ENCODE results near the gene ACADVL.

Gene ACADVL

DNA sequence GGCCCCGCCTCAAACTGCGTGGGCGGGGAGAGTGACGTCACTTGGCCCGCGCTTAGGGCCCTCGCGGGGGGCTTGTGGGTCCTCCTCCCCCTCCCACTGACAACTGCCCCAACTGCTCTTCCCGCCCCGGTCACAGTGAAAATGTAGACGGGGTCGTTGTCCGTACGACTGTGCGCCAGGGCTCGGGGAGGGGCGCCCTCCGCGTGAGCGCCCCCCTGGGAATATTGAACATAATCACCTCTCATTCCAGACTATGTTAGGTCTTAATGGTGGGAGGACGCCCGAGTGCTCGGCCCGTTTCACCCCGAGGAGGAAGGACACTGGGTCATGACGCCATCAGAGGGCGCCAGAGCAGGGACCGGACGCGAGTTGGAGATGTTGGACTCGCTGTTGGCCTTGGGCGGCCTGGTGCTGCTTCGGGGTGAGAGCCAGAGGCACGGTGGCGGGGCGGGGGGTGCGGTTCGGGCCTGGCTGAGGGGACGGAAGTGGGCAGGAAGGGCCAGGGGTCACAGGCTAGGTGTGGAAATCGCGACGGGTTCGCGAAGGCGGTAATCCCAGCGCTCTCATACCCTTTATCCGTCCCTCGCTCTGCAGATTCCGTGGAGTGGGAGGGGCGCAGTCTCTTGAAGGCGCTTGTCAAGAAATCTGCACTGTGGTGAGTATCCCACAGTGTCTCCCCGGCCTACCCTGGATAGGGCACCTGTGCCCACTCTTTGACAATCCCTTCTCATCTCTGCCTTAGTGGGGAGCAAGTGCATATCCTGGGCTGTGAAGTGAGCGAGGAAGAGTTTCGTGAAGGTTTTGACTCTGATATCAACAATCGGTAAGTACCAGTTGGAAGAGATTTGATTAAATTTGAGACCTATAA lies 32.7 kb downstream of the ACADVL start, which contains the start of gene ELP5:
ELP5 (plus strand) TSS at position 40 of the 868 bp plus-strand sequence; CDS start at position 376, 336 bp downstream.
- DNase-seq: peak; percentile 67

DNA sequence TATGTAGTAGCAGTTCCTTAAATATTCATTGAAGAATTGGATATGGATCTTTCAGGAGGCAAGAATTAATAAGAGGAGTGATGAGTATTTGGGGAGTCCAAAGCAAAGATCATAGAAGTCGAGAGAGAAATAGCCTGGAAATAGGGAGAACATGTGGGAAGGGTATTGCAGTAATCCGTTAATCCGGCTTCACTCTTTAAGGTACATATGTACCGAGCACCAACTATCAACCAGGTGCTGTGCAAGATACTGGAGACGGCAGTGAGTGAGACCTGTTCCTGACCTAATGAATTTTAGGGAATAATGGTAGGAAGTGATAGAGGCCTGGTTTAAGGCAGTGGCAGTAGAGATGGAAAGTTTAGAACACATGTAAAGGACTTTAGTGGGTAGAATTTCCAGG lies 33.3 kb downstream of the ACADVL start:
- DNase-seq: no peak

DNA sequence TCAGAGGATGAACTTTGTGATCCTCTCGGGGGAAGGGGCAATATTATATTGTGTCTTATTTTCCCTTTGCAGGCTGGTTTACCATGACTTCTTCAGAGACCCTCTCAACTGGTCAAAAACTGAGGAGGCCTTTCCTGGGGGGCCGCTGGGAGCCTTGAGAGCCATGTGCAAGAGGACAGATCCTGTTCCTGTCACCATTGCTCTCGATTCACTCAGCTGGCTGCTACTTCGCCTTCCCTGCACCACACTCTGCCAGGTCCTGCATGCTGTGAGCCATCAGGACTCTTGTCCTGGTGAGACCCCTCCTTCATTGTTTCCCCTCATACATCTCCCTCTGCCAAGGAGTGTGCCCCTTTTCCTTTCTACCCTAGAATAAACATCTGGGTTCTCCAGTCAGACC lies 34.8 kb downstream of the ACADVL start:
- no peak for DNase-seq

DNA sequence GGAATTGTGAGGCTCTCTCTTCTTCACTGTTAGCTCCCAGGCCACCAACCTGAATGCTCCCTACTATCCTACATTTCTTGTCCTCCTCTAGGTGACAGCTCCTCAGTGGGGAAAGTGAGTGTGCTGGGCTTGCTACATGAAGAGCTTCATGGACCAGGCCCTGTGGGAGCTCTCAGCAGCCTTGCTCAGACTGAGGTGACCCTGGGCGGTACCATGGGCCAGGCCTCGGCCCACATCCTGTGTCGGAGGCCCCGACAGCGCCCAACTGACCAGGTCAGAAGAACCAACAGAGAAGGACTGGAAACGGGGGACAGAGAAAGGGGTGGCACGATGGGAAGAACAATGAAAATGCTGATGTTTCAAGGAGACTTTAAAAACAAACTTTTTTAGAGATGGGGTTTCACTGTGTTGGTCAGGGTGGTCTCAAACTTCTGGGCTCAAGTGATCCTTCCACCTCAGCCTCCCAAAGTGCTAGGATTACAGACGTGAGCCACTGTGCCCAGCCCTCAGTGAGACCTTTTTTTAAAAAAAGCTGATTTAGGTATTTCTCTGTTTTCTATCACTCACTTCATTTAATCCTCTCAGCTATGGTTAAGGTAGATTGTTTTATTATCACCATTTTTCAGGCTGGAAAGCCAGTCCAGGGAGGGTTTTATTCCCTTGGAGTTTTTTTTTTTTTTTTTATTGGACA lies 37.2 kb downstream of the ACADVL start:
- no peak for DNase-seq

DNA sequence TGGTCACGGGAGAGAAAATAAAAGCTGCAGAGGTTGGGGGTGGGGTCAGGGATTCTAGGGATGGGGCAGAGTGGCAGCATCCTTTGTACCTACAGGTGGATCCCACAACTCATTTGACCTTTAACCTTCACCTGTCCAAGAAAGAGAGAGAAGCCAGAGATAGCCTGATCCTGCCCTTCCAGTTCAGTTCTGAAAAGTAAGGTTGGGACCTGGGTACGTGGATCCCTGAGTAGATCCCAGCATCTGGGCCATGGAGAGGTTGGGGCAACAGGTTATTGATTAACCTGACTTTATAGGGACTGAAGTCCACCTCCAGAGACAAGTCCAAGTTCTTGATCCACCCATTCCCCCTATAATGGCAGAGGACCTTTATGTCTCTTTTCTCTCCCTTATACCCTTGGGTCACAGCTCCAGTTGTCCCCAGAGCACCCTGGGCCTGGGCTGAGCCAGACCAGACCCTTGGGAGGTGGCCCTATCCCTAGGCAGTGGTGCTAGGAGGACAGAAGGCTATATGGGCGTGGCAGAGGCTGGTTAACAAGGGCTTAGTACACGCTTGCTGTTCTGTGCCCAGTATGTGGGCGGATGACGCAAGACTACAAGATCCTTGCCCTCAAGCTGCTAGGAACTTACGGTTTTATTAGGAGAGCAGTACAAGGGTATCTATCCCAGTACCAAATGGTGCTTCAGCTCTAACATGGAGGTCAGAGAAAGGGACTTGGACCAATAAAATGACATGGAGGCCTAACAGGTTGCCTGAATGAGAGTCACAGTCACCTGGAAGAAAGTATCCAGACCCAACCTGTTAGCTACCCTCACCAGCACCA lies 39.2 kb downstream of the ACADVL start:
- no peak for DNase-seq

DNA sequence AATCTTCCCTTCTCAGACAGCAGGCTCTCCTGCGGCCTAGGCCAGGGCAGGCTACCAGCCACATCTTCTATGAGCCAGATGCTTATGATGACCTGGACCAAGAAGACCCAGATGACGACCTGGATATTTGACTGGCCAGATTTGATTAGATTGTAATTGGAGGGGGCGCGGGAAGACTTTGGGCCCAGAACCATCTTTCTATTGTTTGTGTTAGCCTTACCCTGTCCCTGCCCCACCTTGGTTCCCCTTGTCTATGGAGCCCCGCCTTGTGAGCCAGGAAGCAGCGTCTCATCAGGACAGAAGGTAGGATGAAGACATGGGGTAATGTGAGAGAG lies 39.8 kb downstream of the ACADVL start:
- DNase-seq: no peak

DNA sequence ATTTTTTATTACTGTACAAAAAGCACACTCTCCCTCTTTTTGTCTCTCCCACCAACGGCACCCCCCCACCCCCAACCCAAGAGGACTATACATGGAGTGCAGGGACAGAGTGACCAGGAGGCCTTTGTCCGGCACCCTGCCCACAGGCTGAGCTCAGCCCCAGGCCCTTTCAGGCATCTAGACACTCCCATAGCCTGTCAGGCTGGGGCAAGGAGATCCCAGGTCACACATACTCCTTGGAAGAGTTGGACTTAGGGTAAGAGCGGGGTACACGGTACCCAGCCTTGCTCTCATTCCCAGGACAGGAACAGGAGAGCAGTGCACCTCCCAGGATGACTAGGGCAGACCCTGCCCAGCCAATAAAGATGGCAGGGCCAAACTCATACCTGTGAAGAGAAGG lies 40.4 kb downstream of the ACADVL start:
- no peak for DNase-seq

DNA sequence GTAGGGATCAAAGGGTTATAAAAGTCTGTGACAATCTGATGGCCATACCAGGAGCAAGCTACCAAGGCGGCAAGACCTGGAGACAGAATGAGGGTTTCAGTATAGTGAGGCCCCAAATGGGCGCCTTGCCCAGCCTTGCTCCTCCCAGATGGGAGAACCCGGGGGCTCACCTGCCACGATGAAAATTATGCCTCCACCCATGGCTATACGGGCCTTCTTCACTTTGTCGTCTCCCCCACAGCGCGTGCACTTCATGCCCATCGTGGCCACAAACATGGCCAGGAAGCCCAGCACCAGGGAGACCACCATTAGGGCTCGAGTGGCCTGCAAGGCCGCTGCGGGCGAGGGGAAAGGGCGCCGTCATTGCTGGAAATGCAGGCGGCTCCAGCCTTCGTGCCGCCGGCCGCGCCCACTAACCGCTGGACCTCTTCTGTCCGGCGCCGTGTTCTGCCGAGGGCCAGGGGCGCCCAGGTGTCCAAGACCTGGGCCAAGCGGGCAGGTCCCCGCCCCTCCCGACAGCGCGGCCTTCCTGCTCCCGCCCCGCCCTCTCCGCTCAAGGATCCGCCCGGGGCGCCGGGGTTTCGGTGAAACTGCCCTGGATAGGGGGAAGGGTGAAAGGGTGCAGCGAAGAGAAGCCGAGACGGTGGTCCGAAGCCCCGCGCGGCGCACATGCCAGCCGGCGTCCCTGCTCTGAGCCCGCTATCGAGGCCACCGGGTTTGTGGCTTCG lies 41.1 kb downstream of the ACADVL start:
- no peak for DNase-seq

DNA sequence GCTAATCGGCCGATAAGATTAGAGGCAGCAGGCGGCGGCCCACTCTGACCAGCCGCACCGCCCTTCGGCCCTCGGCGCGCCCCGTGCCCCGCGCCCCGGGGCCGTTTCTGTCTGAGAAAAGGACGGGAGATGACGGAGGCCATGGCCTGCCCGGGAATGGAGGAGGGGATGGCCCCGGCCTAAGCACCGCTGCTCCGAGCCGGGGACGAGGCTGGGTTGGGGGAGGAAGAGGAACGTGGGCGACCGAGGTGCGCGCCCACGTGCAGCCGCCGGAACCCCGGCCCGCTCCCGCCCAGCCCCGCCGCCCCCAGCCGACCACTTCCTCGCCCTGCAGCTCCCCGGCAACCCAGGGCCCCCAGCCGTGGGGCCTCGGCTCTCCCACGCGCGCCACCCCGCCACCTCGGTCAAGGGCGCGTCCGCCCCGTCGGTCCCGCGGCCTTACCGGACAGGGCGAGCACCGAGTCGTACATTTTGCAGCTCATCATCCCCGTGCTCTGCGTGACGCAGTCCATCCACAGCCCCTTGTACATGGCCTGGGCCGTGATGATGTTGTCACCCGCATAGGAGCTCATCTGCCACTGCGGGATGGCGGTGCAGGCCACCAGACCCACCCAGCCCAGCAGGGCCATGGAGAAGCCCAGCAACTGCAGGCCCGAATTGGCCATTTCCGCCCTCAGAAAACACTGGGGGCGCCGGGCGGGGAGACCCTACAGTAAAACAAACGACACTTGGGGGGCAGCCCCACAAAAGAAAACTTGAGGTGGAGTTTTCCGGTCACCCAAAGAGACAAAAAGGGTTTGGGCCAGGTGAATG lies 41.8 kb downstream of the ACADVL start:
- no peak for DNase-seq

DNA sequence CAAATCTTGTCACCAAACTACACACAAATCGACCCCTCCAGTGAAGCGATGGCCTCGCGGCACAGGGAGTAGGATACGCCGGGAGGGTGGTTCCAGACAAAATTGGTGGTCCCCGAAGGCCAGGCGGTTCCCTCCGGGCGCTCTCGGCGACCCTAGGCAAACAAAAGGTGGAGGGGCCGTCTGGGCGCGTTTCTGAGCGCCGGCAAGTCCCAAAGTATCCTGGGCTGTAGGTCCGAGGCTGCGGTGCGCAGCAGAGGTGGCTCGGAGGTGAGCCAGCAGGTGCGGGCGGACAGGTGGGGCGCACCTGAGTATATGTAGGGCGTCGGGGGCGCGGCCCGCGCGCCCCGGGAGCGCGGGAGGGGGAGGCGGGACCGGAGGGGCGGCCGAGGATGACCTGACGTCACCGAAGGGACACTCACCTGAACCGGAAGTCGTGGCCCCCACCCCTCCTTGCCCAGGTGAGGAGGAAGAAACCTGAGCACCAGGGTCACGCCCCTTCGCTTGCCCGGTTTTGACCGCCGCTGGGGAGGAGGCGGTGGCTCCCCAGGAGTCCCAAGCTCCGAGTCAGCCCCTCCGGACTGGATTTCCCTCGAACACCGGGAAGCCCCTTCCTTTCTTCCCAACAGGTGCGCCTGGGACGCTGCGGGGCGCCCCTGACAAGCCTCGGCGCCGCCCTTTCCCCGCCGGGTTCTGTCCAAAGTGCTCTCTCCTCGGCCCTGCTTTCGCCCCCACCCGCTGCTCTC lies 42.6 kb downstream of the ACADVL start, which contains the start of gene CLDN7:
CLDN7 (minus strand) TSS at position 287 of the 743 bp plus-strand sequence. CDS start 435 bp downstream, outside the sequence.
- DNase-seq: peak; percentile 39

DNA sequence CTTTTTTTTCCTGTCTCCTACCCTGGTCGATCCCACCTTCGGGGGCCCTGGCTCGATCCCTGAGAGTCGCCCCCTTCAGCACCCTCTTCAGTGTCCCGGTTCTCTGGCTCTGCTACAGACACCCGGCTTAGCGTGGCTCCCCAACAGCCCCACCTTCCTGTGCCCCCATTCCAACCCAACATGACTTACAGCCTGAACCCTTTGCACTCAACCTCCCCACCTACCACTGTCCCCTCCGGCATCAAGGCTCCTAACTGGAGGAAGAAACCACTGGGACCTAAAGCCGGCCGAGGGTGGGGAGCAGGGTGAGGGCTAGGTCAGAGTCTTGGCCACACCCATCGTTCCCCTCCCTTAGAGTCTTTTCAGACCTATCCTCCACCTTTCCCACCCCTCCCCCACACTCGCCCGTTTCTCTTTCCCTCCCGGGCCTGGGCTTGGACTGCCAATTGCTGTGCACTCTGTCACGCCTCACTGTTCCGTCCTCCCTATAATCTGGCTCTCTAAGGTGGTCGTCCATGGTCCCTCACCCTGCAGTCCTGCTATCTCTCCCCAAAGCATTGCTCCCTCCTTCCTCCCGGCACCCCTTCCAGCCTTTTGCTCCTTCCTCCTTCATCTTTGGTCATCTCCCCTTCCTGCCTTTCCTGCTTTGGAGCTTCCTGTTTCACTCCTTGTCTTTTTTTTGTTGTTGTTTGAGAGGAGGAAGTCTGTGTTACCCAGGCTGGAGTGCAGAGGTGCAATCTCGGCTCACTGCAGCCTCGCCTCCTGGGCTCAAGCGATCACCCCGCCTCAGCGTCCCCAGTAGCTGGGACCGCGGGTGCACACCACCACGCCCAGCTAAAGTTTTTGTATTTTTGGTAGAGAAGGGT lies 43.4 kb downstream of the ACADVL start:
- no peak for DNase-seq

DNA sequence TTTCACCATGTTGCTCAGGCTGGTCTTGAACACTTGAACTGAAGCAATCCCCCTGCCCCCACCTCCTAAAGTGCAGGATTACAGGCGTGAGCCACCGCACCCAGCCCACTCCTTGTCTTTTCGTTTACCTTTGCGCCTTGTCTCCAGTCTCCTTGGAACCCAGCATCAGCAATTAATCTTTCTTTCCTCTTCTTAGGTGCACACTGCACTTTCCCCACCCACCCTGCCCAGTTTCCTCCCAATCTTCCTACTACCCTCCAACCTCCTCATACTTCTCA lies 44.0 kb downstream of the ACADVL start:
- DNase-seq: no peak

DNA sequence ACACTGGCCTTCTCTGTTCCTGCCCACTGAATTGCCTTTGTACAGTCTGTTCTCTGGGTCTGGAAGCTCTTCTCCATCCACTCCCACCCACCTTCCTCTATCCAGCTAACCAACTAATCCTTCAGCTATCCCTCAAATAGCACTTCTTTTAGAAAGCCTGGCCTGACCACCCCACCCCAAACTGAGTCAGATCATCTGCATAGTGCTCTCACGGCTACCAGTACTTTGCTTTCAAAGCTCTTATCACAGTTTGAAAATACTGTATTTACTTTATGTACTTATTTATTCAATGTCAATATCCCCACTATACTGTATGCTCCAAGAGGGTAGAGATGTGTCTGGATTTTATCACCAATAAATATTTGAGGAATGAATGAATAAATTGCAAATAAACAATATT lies 47.0 kb downstream of the ACADVL start:
- no peak for DNase-seq
